Ovary (tissue), 3 donors: ENCODE results near the gene ARHGEF26.

Experiments used
- CTCF ChIP-seq, 3 donors: fragments of 450-650 bp in 2 of 3; fragments of 200-600 bp in 1 of 3; IDR thresholded peaks; one replicate each; pipeline versions ENCODE4 v1.5.1 to v1.8.0; 2016 to 2022; ENCODE audit warnings: antibody characterized with exemption in 3 of 3, mild to moderate bottlenecking in 1 of 3
- POLR2A ChIP-seq: fragments of 450-650 bp; IDR thresholded peaks from one replicate; pipeline ENCODE4 v1.6.1; 2017; ENCODE audit warnings: antibody characterized with exemption, mild to moderate bottlenecking, moderate library complexity
- donor health status: DM: no; HTN: no; CAD: no.

GRCh38 chr3:154184582-154184981 is 63.4 kb downstream of the ARHGEF26 start:
- TF ChIP-seq CTCF (IDR thresholded peaks at IDR 0.05) (no peak), POLR2A (no peak)
